Measurements from ENCODE around the gene HAVCR2.

DNA sequence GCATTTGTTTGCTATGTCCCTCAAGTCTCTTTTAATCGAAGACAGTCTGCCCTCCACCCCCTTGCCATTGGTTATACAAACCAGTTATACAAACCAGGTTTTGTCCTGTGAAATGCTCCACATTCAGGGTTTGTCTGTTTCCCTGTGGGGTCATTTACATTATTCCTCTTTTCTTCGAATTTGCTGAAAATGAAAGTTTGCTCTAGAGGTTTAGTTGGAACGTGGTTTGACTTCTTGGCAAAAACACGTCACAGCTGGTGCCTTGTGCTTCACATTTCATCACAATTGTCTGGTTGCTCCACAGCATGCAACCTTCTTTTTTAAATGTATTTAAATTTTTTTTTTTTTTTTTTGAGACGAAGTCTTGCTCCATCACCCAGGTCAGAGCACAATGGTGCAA lies 4.2 kb upstream of the HAVCR2 start:
- TF ChIP-seq SMARCC2 (IDR thresholded peaks at IDR 0.05; ENCODE audit: low read depth) (no peak), ZNF146 (CRISPR knock-in tag; IDR thresholded peaks at IDR 0.05; ENCODE audit: unreplicated experiment) (no peak), EP300 (IDR thresholded peaks at IDR 0.05; ENCODE audit: low read length) (no peak), POLR2A (conservative IDR thresholded peaks at IDR 0.05) (no peak), PML (IDR thresholded peaks at IDR 0.05; ENCODE audit: low read length) (no peak), ZFPM2 (CRISPR knock-in tag; IDR thresholded peaks at IDR 0.05) (no peak)
- TF ChIP-seq, protein P1, sequence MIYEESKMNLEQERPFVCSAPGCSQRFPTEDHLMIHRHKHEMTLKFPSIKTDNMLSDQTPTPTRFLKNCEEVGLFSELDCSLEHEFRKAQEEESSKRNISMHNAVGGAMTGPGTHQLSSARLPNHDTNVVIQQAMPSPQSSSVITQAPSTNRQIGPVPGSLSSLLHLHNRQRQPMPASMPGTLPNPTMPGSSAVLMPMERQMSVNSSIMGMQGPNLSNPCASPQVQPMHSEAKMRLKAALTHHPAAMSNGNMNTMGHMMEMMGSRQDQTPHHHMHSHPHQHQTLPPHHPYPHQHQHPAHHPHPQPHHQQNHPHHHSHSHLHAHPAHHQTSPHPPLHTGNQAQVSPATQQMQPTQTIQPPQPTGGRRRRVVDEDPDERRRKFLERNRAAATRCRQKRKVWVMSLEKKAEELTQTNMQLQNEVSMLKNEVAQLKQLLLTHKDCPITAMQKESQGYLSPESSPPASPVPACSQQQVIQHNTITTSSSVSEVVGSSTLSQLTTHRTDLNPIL (CRISPR knock-in tag; IDR thresholded peaks at IDR 0.05), result no peak
- TF ChIP-seq, protein P2, sequence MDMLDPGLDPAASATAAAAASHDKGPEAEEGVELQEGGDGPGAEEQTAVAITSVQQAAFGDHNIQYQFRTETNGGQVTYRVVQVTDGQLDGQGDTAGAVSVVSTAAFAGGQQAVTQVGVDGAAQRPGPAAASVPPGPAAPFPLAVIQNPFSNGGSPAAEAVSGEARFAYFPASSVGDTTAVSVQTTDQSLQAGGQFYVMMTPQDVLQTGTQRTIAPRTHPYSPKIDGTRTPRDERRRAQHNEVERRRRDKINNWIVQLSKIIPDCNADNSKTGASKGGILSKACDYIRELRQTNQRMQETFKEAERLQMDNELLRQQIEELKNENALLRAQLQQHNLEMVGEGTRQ (CRISPR knock-in tag; IDR thresholded peaks at IDR 0.05), result no peak
- TF ChIP-seq, protein P3, sequence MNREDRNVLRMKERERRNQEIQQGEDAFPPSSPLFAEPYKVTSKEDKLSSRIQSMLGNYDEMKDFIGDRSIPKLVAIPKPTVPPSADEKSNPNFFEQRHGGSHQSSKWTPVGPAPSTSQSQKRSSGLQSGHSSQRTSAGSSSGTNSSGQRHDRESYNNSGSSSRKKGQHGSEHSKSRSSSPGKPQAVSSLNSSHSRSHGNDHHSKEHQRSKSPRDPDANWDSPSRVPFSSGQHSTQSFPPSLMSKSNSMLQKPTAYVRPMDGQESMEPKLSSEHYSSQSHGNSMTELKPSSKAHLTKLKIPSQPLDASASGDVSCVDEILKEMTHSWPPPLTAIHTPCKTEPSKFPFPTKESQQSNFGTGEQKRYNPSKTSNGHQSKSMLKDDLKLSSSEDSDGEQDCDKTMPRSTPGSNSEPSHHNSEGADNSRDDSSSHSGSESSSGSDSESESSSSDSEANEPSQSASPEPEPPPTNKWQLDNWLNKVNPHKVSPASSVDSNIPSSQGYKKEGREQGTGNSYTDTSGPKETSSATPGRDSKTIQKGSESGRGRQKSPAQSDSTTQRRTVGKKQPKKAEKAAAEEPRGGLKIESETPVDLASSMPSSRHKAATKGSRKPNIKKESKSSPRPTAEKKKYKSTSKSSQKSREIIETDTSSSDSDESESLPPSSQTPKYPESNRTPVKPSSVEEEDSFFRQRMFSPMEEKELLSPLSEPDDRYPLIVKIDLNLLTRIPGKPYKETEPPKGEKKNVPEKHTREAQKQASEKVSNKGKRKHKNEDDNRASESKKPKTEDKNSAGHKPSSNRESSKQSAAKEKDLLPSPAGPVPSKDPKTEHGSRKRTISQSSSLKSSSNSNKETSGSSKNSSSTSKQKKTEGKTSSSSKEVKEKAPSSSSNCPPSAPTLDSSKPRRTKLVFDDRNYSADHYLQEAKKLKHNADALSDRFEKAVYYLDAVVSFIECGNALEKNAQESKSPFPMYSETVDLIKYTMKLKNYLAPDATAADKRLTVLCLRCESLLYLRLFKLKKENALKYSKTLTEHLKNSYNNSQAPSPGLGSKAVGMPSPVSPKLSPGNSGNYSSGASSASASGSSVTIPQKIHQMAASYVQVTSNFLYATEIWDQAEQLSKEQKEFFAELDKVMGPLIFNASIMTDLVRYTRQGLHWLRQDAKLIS (CRISPR knock-in tag; IDR thresholded peaks at IDR 0.05), result no peak
- TF ChIP-seq, protein P4, sequence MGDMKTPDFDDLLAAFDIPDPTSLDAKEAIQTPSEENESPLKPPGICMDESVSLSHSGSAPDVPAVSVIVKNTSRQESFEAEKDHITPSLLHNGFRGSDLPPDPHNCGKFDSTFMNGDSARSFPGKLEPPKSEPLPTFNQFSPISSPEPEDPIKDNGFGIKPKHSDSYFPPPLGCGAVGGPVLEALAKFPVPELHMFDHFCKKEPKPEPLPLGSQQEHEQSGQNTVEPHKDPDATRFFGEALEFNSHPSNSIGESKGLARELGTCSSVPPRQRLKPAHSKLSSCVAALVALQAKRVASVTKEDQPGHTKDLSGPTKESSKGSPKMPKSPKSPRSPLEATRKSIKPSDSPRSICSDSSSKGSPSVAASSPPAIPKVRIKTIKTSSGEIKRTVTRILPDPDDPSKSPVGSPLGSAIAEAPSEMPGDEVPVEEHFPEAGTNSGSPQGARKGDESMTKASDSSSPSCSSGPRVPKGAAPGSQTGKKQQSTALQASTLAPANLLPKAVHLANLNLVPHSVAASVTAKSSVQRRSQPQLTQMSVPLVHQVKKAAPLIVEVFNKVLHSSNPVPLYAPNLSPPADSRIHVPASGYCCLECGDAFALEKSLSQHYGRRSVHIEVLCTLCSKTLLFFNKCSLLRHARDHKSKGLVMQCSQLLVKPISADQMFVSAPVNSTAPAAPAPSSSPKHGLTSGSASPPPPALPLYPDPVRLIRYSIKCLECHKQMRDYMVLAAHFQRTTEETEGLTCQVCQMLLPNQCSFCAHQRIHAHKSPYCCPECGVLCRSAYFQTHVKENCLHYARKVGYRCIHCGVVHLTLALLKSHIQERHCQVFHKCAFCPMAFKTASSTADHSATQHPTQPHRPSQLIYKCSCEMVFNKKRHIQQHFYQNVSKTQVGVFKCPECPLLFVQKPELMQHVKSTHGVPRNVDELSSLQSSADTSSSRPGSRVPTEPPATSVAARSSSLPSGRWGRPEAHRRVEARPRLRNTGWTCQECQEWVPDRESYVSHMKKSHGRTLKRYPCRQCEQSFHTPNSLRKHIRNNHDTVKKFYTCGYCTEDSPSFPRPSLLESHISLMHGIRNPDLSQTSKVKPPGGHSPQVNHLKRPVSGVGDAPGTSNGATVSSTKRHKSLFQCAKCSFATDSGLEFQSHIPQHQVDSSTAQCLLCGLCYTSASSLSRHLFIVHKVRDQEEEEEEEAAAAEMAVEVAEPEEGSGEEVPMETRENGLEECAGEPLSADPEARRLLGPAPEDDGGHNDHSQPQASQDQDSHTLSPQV (IDR thresholded peaks at IDR 0.05), result no peak

Measured in K562 (cell line).